ENCODE results near the gene RMND5A. TPM values are rescaled to one million over a fixed set of nuclear protein-coding genes. Genes with fewer than 3 reads are reported as not detected.

RMND5A gene
- total RNA-seq, 1 donor from 2014 or later: 40.1 TPM

DNA sequence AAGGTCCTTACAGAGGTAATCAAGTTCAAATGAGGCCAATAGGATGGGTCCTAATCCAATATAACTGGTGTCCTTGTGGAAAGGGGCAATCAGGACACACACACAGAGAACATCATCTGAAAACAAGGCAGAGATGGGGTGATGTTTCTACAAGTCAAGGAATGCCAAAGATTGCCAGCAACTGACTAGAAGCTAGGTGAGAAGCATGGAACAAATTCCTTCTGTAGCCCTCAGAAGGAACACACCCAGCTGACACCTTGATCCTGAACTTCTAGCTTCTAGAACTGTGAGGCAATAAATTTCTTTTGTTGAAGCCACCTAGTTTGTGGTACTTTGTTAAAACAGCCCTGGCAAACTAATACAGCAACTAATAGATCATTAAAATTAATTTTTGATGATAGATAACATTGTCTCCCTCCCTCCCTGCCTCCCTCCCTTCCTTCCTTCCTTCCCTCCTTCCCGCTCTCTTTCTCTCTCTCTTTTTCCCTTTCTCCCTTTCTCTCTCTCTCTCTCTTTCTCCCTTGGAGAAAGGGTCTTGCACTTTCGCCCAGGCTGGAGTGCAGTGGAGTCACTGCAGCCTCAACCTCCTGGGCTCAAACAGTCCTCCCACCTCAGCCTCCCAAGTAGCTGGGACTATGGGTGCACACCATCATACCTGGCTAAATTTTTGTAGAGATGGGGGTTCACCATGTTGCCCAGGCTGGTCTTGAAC lies 80.9 kb downstream of the RMND5A start:
- DNase-seq (ENCODE audit: low read depth, low spot score): no peak
- H3K4me3 Mint-ChIP-seq: no peak overlapping the region
- peaks cover 12% of the 10 kb centered on the region for H3K9me3 Mint-ChIP-seq
- H3K27me3 Mint-ChIP-seq (ENCODE audit: low read depth): peaks cover 14% of the 10 kb centered on the region
- H3K27ac Mint-ChIP-seq (ENCODE audit: unreplicated experiment): no peak overlapping the region
- TF ChIP-seq, protein P1, sequence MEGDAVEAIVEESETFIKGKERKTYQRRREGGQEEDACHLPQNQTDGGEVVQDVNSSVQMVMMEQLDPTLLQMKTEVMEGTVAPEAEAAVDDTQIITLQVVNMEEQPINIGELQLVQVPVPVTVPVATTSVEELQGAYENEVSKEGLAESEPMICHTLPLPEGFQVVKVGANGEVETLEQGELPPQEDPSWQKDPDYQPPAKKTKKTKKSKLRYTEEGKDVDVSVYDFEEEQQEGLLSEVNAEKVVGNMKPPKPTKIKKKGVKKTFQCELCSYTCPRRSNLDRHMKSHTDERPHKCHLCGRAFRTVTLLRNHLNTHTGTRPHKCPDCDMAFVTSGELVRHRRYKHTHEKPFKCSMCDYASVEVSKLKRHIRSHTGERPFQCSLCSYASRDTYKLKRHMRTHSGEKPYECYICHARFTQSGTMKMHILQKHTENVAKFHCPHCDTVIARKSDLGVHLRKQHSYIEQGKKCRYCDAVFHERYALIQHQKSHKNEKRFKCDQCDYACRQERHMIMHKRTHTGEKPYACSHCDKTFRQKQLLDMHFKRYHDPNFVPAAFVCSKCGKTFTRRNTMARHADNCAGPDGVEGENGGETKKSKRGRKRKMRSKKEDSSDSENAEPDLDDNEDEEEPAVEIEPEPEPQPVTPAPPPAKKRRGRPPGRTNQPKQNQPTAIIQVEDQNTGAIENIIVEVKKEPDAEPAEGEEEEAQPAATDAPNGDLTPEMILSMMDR (conservative IDR thresholded peaks at IDR 0.05): no peak
- peaks cover 7% of the 10 kb centered on the region for H3K36me3 Mint-ChIP-seq (ENCODE audit: low read depth)
- H3K4me1 Mint-ChIP-seq: no peaks in the 10 kb centered on the region

DNA sequence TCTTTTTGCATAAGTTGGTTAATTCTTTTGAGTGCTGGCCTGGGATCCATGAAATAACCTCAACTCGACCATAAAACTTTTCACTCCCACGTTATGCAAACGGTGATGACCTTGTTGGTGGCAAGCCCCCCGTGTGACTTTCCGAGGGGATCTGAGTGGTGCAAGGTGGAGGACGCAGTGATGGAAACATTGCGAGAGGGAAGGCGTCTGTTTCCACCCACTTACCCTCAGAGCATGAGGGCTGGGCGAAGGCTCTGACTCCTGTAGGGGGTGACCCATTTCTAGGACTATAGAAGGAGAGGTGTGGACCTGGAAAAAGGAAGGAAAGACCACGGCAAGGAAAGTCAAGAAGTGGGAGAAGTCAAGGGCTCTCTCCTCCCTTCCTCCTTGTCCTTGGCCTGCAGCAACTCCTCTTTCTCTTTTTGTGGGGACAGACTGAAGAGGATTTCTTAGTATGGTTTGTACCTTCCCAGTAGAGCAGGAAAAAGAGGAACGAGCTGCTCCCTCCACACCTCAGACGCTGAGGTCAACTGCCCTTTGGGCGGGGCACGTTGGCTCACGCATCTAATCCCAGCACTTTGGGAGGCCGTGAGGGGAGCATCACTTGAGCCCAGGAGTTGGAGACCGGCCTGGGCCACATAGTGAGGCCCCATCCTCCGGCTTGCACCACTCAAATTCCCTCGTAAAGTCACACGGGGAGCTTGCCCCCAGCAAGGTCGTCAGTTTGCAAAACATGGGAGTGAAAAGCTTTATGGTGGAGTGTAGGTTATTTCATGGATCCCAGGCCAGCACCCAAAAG lies 86.2 kb downstream of the RMND5A start:
- Mint-ChIP-seq H3K4me1 (peaks cover 9% of the 10 kb centered on the region), H3K4me3 (peak overlapping the region; percentile 68), H3K27me3 (ENCODE audit: low read depth) (peaks cover 27% of the 10 kb centered on the region), H3K9me3 (no peaks in the 10 kb centered on the region), H3K36me3 (ENCODE audit: low read depth) (no peaks in the 10 kb centered on the region), H3K27ac (ENCODE audit: unreplicated experiment) (no peak overlapping the region)
- DNase-seq (ENCODE audit: low read depth, low spot score): no peak
- TF ChIP-seq, protein P1 (conservative IDR thresholded peaks at IDR 0.05): no peak

DNA sequence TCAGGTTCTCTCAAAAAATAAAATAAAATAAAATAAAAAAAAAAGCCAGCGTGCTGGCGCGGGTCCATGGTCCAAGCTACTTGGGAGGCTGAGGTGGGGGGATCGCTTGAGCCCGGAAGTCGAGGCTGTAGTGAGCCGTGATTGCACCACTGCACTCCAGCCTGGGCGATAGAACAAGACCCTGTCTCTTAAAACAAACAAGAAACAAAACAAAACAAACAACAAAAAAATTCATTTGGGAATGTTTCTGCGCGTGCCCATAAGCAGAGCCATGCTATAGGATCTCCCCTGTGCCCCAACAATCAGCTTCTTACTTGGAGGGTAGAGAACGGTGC lies 87.0 kb downstream of the RMND5A start:
- TF ChIP-seq, protein P1 (conservative IDR thresholded peaks at IDR 0.05): no peak
- Mint-ChIP-seq H3K9me3 (no peaks in the 10 kb centered on the region), H3K27ac (ENCODE audit: unreplicated experiment) (no peak overlapping the region), H3K4me1 (peaks cover 9% of the 10 kb centered on the region), H3K36me3 (ENCODE audit: low read depth) (no peaks in the 10 kb centered on the region), H3K4me3 (peak overlapping the region; percentile 91), H3K27me3 (ENCODE audit: low read depth) (peaks cover 27% of the 10 kb centered on the region)
- DNase-seq (ENCODE audit: low read depth, low spot score): no peak

DNA sequence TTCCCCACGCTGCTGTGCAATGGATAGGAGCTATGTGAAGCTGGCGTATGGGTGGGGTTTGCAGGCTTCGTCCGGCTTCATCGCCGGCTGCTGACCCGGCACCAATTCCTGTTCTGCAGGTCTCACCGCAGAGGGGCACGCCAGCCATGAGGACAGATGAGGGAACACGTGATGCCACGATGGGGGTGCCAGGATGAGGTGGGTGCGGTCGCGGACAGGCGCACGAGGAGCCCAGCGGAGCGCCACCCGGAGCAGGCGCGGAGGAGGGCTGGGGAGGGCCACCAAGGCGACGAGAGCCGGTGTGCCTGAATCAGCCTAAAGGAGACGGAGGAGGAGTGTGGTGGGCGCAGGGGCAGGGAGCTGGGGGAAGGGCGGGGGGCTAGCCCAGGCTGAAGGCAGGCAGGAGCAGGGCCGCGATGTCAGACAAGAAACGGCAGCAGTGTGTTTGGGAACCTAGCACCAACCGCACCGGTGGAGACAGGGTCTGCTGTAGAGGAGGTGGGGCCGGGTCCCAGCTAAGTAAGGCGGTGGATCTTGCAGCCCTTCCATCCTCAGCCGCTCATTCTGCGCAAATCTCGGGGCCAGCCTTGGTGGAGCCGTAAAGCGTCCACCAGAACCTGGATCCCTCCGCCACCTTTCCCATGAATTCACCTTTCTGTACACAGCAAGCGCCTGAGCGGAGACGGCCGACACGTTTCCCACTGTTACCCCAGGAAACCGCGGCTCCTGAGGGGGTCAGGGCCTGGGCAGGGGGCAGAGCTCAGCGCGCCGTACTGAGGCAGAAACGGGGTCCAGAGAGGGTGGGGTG lies 87.6 kb downstream of the RMND5A start:
- TF ChIP-seq, protein P1 (conservative IDR thresholded peaks at IDR 0.05): no peak
- Mint-ChIP-seq H3K9me3 (no peaks in the 10 kb centered on the region), H3K27me3 (ENCODE audit: low read depth) (peaks cover 27% of the 10 kb centered on the region), H3K36me3 (ENCODE audit: low read depth) (no peaks in the 10 kb centered on the region), H3K4me3 (peak overlapping the region; percentile 91), H3K4me1 (peaks cover 9% of the 10 kb centered on the region), H3K27ac (ENCODE audit: unreplicated experiment) (no peak overlapping the region)
- no peak for DNase-seq (ENCODE audit: low read depth, low spot score)

DNA sequence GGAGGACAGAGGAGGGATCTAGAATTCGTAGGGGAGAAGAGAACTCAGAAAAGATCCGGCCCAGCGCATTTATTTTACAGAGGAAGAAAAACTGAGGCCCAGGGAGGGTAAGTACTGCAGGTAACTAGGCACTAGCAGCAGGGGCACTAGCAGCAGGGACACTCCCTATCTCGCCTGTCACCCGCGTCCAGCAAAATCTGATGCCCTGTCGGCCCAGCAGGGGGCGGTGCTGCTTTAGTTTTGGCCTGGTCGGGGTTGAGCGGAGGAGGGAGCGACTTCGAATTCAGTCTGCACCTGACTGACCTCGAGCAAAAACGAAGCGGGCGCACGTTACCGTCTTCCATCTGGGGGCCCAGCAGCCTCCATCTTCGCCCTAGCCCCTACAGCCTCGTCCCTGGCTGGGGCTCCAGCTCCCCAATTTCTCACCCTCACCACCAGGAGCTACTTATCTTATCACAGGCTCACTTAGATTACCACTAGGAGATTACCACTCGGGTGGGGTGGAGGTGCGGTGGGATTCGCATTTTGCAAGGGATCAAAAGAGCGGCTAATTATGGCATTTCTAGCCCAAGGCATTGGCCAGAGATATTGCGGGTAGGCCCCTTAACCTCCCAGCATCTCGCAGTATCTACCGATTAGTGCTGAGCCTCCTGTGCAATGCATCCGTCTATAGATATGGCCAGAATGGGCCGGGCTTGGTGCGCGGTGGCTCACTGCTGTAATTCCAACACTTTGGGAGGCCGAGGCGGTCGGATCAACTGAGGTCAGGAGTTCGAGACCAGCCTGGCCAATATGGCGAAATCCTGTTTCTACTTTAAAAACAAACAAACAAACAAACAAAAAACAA lies 88.4 kb downstream of the RMND5A start:
- Mint-ChIP-seq H3K4me3 (peak overlapping the region; percentile 91), H3K27ac (ENCODE audit: unreplicated experiment) (no peak overlapping the region), H3K9me3 (no peaks in the 10 kb centered on the region), H3K4me1 (peaks cover 9% of the 10 kb centered on the region), H3K27me3 (ENCODE audit: low read depth) (peaks cover 27% of the 10 kb centered on the region), H3K36me3 (ENCODE audit: low read depth) (no peaks in the 10 kb centered on the region)
- DNase-seq (ENCODE audit: low read depth, low spot score): peak; percentile 96
- TF ChIP-seq, protein P1 (conservative IDR thresholded peaks at IDR 0.05): peak; percentile 97

Data from neural crest cell (in vitro differentiated cells).